ENCODE results near the gene FGF4.
A peak's percentile ranks its signal among the peaks of the same experiment; 100 is the strongest.

The FGF4 gene

DNA sequence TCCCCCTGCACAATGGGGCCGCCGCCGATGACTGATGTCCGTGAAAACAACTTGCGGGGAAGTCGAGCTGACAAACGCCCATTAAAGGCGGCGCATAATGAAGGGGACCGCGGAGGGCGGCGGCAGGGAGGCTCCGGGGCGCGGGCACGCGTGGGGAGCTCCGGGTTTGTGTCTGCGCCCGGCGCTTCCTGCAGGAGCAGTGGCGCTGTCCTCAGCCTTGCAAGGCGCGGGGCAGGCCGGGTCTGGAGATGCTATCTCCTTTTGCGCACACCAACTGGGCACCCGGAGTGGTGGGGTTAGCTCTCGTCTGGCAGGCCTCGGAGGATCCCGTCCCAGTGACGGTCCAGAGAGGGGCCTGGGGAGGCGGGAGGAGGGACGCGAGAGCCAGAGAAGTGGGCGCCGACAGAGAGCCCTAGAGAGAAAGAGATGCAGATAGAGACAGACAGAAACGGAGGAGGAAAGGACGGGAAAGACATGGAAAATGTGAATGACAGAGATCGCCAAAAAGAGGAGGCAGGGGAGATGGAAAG is 44.5 kb upstream of the FGF4 start:
- POLR2A ChIA-PET: no interaction called here
- DNase-seq (ENCODE audit: extremely low spot score): no peak
- TF ChIP-seq PKNOX1 (IDR thresholded peaks at IDR 0.05): no peak
- no peak for TF ChIP-seq SP1 (IDR thresholded peaks at IDR 0.05)
- no peak for TF ChIP-seq SUZ12 (IDR thresholded peaks at IDR 0.05)
- TF ChIP-seq FOXA1 (IDR thresholded peaks at IDR 0.05): no peak
- TF ChIP-seq LEF1 (IDR thresholded peaks at IDR 0.05; ENCODE audit: borderline replicate concordance): no peak
- TF ChIP-seq CTBP1 (IDR thresholded peaks at IDR 0.05; ENCODE audit: borderline replicate concordance): no peak
- TF ChIP-seq FOXM1 (IDR thresholded peaks at IDR 0.05; ENCODE audit: borderline replicate concordance): no peak
- no peak for TF ChIP-seq FOXK2 (IDR thresholded peaks at IDR 0.05)
- TF ChIP-seq NFRKB (IDR thresholded peaks at IDR 0.05): no peak
- no peak for TF ChIP-seq HDGF (IDR thresholded peaks at IDR 0.05; ENCODE audit: borderline replicate concordance)
- no peak for TF ChIP-seq TARDBP (IDR thresholded peaks at IDR 0.05)
- no peak for TF ChIP-seq ARNT (IDR thresholded peaks at IDR 0.05)
- no peak for TF ChIP-seq ELF4 (IDR thresholded peaks at IDR 0.05)
- no peak for TF ChIP-seq BHLHE40 (IDR thresholded peaks at IDR 0.05; ENCODE audit: borderline replicate concordance)
- TF ChIP-seq L3MBTL2 (conservative IDR thresholded peaks at IDR 0.05): no peak
- TF ChIP-seq ZNF384 (IDR thresholded peaks at IDR 0.05): no peak
- CTCF ChIA-PET: no interaction called here

GRCh38 chr11:69818603-69819441 is 43.7 kb upstream of the FGF4 start, which contains the start of gene FGF3:
TSS of gene FGF3 (minus strand) at chr11:69819416. CDS start at chr11:69818933, 483 bp downstream.
- ChIA-PET POLR2A (no interaction called here), CTCF (interaction anchor here (0.6 kb wide), 1 partner anchor 339 kb away, joined by 3 read pairs; no protein-coding TSS in a partner anchor)
- no peak for DNase-seq (ENCODE audit: extremely low spot score)
- TF ChIP-seq FOXK2 (IDR thresholded peaks at IDR 0.05) (no peak), ZNF384 (IDR thresholded peaks at IDR 0.05) (no peak), L3MBTL2 (conservative IDR thresholded peaks at IDR 0.05) (no peak), FOXA1 (IDR thresholded peaks at IDR 0.05) (no peak), HDGF (IDR thresholded peaks at IDR 0.05; ENCODE audit: borderline replicate concordance) (no peak), ARNT (IDR thresholded peaks at IDR 0.05) (no peak), CTBP1 (IDR thresholded peaks at IDR 0.05; ENCODE audit: borderline replicate concordance) (no peak), LEF1 (IDR thresholded peaks at IDR 0.05; ENCODE audit: borderline replicate concordance) (no peak)

DNA sequence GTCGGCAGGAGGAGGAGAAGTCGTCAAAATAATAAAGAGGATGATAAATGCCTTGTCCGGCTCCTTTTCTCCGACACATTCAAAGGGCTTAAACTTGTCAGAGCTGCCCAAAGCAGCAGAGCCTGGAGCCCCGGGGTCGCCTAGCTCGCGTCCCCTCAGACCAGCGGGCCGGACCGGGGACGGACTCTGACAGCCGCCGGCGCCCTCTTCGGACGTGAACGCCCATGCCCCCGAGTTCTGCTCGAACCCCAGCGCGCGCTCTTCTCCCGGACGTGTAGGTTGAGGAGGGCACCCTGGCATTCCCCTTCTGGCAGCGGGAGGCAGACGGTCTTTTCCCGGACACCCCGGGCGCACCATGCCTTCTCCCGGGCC is 43.1 kb upstream of the FGF4 start:
- CTCF ChIA-PET: no interaction called here
- TF ChIP-seq BHLHE40 (IDR thresholded peaks at IDR 0.05; ENCODE audit: borderline replicate concordance): no peak
- no peak for TF ChIP-seq LEF1 (IDR thresholded peaks at IDR 0.05; ENCODE audit: borderline replicate concordance)
- DNase-seq (ENCODE audit: extremely low spot score): no peak
- POLR2A ChIA-PET: no interaction called here

DNA sequence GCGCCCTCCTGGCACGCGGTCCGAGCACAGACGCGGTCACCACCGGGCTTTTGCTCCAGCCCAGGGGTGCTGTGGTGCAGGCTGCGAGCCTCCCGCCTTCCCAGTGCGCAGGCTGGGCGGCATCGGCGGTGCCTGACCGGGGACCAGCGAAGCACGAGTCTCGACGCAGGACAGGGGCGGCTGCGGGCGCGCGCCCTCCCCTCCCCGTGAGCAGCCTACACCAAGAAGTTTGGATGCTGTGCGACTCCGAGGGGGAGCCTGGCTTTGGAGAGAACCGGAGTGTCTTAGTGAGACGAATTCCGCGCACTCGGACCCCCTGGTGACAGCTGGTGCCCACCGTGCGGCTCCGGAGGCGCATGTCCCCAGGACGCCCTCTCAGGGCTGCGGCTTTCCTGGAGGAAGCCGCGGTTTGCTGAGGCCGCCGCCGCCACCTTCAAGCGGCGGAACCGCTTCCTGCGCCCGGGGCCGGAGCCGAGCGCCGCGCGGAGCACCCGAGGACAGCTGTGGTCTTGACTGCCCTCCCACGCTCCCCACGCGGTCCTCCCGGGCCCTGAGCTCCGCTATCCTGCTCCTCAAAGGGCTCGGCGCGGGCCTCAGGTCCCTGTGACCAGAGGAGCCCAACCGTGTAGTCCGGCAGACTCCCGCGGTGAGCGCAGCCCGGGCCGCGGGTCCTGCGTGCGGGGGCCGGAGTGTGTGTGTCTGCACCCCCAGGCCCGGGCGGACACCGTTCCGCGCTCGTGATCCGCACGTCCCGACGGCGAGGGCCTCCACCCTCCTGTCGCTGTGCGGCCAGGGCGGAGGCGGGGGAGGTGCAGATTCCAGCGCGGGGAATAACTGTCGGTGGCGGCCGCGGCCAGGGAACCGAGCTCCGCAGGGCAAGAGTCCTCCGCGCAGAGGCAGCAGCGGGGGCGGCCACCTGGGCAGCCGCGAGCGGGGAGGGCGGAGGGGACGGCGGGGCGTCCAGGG is 42.4 kb upstream of the FGF4 start:
- CTCF ChIA-PET: no interaction called here
- TF ChIP-seq SUZ12 (IDR thresholded peaks at IDR 0.05): 0 out of 2 replicates have a peak, but pooled peaks have one; percentile 48
- no peak for TF ChIP-seq SP1 (IDR thresholded peaks at IDR 0.05)
- no peak for TF ChIP-seq FOXK2 (IDR thresholded peaks at IDR 0.05)
- TF ChIP-seq TARDBP (IDR thresholded peaks at IDR 0.05): no peak
- TF ChIP-seq L3MBTL2 (conservative IDR thresholded peaks at IDR 0.05): no peak; the same call in 1 of the 2 replicates
- no peak for TF ChIP-seq LEF1 (IDR thresholded peaks at IDR 0.05; ENCODE audit: borderline replicate concordance)

DNA sequence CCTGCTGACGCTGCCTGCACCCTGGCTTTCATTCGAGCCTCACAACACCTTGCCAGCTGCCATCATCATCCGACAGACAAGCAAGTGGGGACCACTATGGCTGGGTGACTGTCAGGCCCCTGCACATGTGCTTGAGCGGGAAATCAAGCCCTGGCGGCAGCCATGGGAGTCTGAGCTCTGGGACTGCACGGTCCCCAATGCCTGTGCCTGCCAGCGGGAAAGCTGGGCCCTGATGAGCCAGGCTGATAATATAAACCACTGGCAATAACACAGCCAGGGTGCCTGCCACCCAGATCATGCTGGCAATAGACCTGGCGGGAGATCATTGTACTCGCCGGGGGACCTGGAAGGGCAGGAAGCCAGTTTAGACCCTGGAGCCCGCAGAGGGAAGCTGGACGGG is 41.5 kb upstream of the FGF4 start:
- ChIA-PET POLR2A (no interaction called here), CTCF (no interaction called here)
- no peak for TF ChIP-seq SP1 (IDR thresholded peaks at IDR 0.05)
- no peak for TF ChIP-seq ZNF384 (IDR thresholded peaks at IDR 0.05)
- TF ChIP-seq NFRKB (IDR thresholded peaks at IDR 0.05): no peak
- TF ChIP-seq FOXA1 (IDR thresholded peaks at IDR 0.05): no peak
- no peak for TF ChIP-seq FOXM1 (IDR thresholded peaks at IDR 0.05; ENCODE audit: borderline replicate concordance)
- no peak for TF ChIP-seq FOXK2 (IDR thresholded peaks at IDR 0.05)
- no peak for TF ChIP-seq L3MBTL2 (conservative IDR thresholded peaks at IDR 0.05)
- TF ChIP-seq CTBP1 (IDR thresholded peaks at IDR 0.05; ENCODE audit: borderline replicate concordance): no peak
- no peak for TF ChIP-seq BHLHE40 (IDR thresholded peaks at IDR 0.05; ENCODE audit: borderline replicate concordance)
- no peak for TF ChIP-seq LEF1 (IDR thresholded peaks at IDR 0.05; ENCODE audit: borderline replicate concordance)
- no peak for TF ChIP-seq SUZ12 (IDR thresholded peaks at IDR 0.05)
- no peak for TF ChIP-seq TARDBP (IDR thresholded peaks at IDR 0.05)
- no peak for TF ChIP-seq HDGF (IDR thresholded peaks at IDR 0.05; ENCODE audit: borderline replicate concordance)
- no peak for TF ChIP-seq ELF4 (IDR thresholded peaks at IDR 0.05)
- TF ChIP-seq ARNT (IDR thresholded peaks at IDR 0.05): no peak
- DNase-seq (ENCODE audit: extremely low spot score): no peak

More for the DNA sequence above, 42.4 kb upstream of the FGF4 start:
- POLR2A ChIA-PET: no interaction called here
- DNase-seq (ENCODE audit: extremely low spot score): peak; percentile 40

GRCh38 chr11:69815973-69816372 is 40.8 kb upstream of the FGF4 start:
- POLR2A ChIA-PET: no interaction called here
- CTCF ChIA-PET: no interaction called here
- TF ChIP-seq ZNF384 (IDR thresholded peaks at IDR 0.05): no peak
- no peak for TF ChIP-seq BHLHE40 (IDR thresholded peaks at IDR 0.05; ENCODE audit: borderline replicate concordance)

DNA sequence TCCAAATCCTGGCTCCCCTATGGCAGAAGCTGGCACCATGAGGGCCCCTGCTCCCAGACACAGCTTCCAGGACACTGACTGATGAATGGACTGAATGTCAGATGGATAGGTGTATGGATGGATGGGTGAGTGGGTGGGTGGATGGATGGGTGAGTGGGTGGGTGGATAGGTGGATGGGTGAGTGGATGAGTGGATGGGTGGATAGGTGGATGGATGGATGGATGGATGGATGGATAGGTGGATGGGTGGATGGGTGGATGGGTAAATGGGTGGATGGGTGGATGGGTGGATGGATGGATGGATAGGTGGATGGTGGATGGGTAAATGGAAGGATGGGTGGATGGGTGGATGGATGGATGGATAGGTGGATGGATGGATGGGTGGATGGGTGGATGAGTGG is 39.8 kb upstream of the FGF4 start:
- CTCF ChIA-PET: no interaction called here
- POLR2A ChIA-PET: no interaction called here
- DNase-seq (ENCODE audit: extremely low spot score): no peak
- TF ChIP-seq SUZ12 (IDR thresholded peaks at IDR 0.05) (no peak), FOXK2 (IDR thresholded peaks at IDR 0.05) (no peak), FOXA1 (IDR thresholded peaks at IDR 0.05) (no peak), NFRKB (IDR thresholded peaks at IDR 0.05) (no peak), CTBP1 (IDR thresholded peaks at IDR 0.05; ENCODE audit: borderline replicate concordance) (no peak), ZNF384 (IDR thresholded peaks at IDR 0.05) (no peak), PKNOX1 (IDR thresholded peaks at IDR 0.05) (no peak), ARNT (IDR thresholded peaks at IDR 0.05) (no peak), LEF1 (IDR thresholded peaks at IDR 0.05; ENCODE audit: borderline replicate concordance) (no peak), FOXM1 (IDR thresholded peaks at IDR 0.05; ENCODE audit: borderline replicate concordance) (no peak), ELF4 (IDR thresholded peaks at IDR 0.05) (no peak), L3MBTL2 (conservative IDR thresholded peaks at IDR 0.05) (no peak), BHLHE40 (IDR thresholded peaks at IDR 0.05; ENCODE audit: borderline replicate concordance) (no peak), SP1 (IDR thresholded peaks at IDR 0.05) (no peak), HDGF (IDR thresholded peaks at IDR 0.05; ENCODE audit: borderline replicate concordance) (no peak), TARDBP (IDR thresholded peaks at IDR 0.05) (no peak)

More at GRCh38 chr11:69815973-69816372, 40.8 kb upstream of the FGF4 start:
- DNase-seq (ENCODE audit: extremely low spot score): no peak

Data from HEK293T (cell line).